ENCODE data around the gene CNNM1. TPM values are rescaled to one million over a fixed set of nuclear protein-coding genes. Genes with fewer than 3 reads are reported as not detected.
A peak's percentile ranks its signal among the peaks of the same experiment; 100 is the strongest.

Gene CNNM1
- total and polyA plus RNA-seq, 2 experiments from 2014 or later = 1.1 to 2.1 TPM

GRCh38 chr10:99433378-99434020 lies 104.3 kb downstream of the CNNM1 start:
- H3K9me3 ChIP-seq (ENCODE audit: low read depth) = no peaks in the 10 kb centered on the region
- 35 to 76% methylated on average over 1 of the region's 1 CpG for WGBS, 2 experiments (ENCODE audit: low coverage in 1 of 2, low lambda C conversion rate in 2 of 2, missing lambda C conversion rate in 2 of 2)
- no peaks in the 10 kb centered on the region for H3K27me3 ChIP-seq (replicated peaks; ENCODE audit: insufficient read depth)
- peaks cover 49% of the 10 kb centered on the region for H3K79me2 ChIP-seq (ENCODE audit: insufficient read depth)
- H3K36me3 ChIP-seq (ENCODE audit: low read depth) = no peaks in the 10 kb centered on the region
- TF ChIP-seq EZH2 (IDR thresholded peaks at IDR 0.05; ENCODE audit: insufficient read depth, poor library complexity, severe bottlenecking) (no peak), EZH2phosphoT487 (IDR thresholded peaks at IDR 0.05; ENCODE audit: insufficient read depth, low read depth) (no peak)
- no peaks in the 10 kb centered on the region for H3K9me2 ChIP-seq (ENCODE audit: insufficient read depth)
- no peak overlapping the region for H3K27ac ChIP-seq
- peak; percentile 32 for DNase-seq
- peaks cover 3% of the 10 kb centered on the region; the same call in 1 of the 2 replicates for H3K4me1 ChIP-seq (ENCODE audit: insufficient read depth)
- H3F3A ChIP-seq (ENCODE audit: insufficient read depth) = no peaks in the 10 kb centered on the region
- H3K4me3 ChIP-seq = no peak overlapping the region
- in situ Hi-C loops (cut with MboI) = loop anchor here (10.0 kb wide), 2 partner anchors 181 to 281 kb away; no protein-coding TSS in a partner anchor
- no peak overlapping the region for H3K4me2 ChIP-seq (ENCODE audit: unreplicated experiment)
- H3K9ac ChIP-seq = no peak overlapping the region
- H2AFZ ChIP-seq = no peak overlapping the region
- no peaks in the 10 kb centered on the region for H4K20me1 ChIP-seq (ENCODE audit: insufficient read depth)

- Histone ChIP-seq H3K9me3 (ENCODE audit: low read depth) (no peaks in the 10 kb centered on the region), H3K27me3 (replicated peaks; ENCODE audit: insufficient read depth) (no peaks in the 10 kb centered on the region), H3K9ac (no peak overlapping the region), H3K36me3 (ENCODE audit: low read depth) (no peaks in the 10 kb centered on the region), H3K4me1 (ENCODE audit: insufficient read depth) (no peaks in the 10 kb centered on the region; the same call in 1 of the 2 replicates), H3K4me2 (ENCODE audit: unreplicated experiment) (no peak overlapping the region), H4K20me1 (ENCODE audit: insufficient read depth) (no peaks in the 10 kb centered on the region), H3K79me2 (ENCODE audit: insufficient read depth) (peaks cover 29% of the 10 kb centered on the region), H3F3A (ENCODE audit: insufficient read depth) (no peaks in the 10 kb centered on the region), H2AFZ (no peak overlapping the region), H3K9me2 (ENCODE audit: insufficient read depth) (no peaks in the 10 kb centered on the region), H3K4me3 (no peak overlapping the region), H3K27ac (no peak overlapping the region)
- peak; percentile 66 for DNase-seq
- TF ChIP-seq EZH2phosphoT487 (IDR thresholded peaks at IDR 0.05; ENCODE audit: insufficient read depth, low read depth) (no peak), EZH2 (IDR thresholded peaks at IDR 0.05; ENCODE audit: insufficient read depth, poor library complexity, severe bottlenecking) (no peak)
- WGBS, 2 experiments (ENCODE audit: low coverage in 1 of 2, low lambda C conversion rate in 2 of 2, missing lambda C conversion rate in 2 of 2) = 29 to 31% methylated on average over 5 of the region's 5 CpGs
- in situ Hi-C loops (cut with MboI) = loop anchor here (10.0 kb wide), 2 partner anchors 179 to 279 kb away; no protein-coding TSS in a partner anchor
Measured at GRCh38 chr10:99435986-99436638, 107.0 kb downstream of the CNNM1 start.

GRCh38 chr10:99438890-99439289 lies 109.7 kb downstream of the CNNM1 start:
- Histone ChIP-seq H3K4me1 (ENCODE audit: insufficient read depth) (no peaks in the 10 kb centered on the region), H3K9ac (no peak overlapping the region), H3K27me3 (replicated peaks; ENCODE audit: insufficient read depth) (no peaks in the 10 kb centered on the region), H3K9me3 (ENCODE audit: low read depth) (no peaks in the 10 kb centered on the region), H3K9me2 (ENCODE audit: insufficient read depth) (no peaks in the 10 kb centered on the region), H3F3A (ENCODE audit: insufficient read depth) (no peaks in the 10 kb centered on the region), H4K20me1 (ENCODE audit: insufficient read depth) (no peaks in the 10 kb centered on the region), H3K4me2 (ENCODE audit: unreplicated experiment) (no peak overlapping the region), H3K79me2 (ENCODE audit: insufficient read depth) (peaks cover 9% of the 10 kb centered on the region; the same call in 1 of the 2 replicates), H2AFZ (no peak overlapping the region), H3K36me3 (ENCODE audit: low read depth) (no peaks in the 10 kb centered on the region), H3K4me3 (no peak overlapping the region), H3K27ac (no peak overlapping the region)
- 56 to 60% methylated on average over 2 of the region's 2 CpGs for WGBS, 2 experiments (ENCODE audit: low coverage in 1 of 2, low lambda C conversion rate in 2 of 2, missing lambda C conversion rate in 2 of 2)
- DNase-seq = no peak
- no peak for TF ChIP-seq EZH2phosphoT487 (IDR thresholded peaks at IDR 0.05; ENCODE audit: insufficient read depth, low read depth)
- no peak for TF ChIP-seq EZH2 (IDR thresholded peaks at IDR 0.05; ENCODE audit: insufficient read depth, poor library complexity, severe bottlenecking)
- in situ Hi-C loops (cut with MboI) = loop anchor here (10.0 kb wide), 2 partner anchors 176 to 276 kb away; no protein-coding TSS in a partner anchor

- H3K79me2 ChIP-seq (ENCODE audit: insufficient read depth) = no peaks in the 10 kb centered on the region
- no peaks in the 10 kb centered on the region for H3K9me3 ChIP-seq (ENCODE audit: low read depth)
- TF ChIP-seq EZH2phosphoT487 (IDR thresholded peaks at IDR 0.05; ENCODE audit: insufficient read depth, low read depth) (no peak), EZH2 (IDR thresholded peaks at IDR 0.05; ENCODE audit: insufficient read depth, poor library complexity, severe bottlenecking) (no peak)
- no peaks in the 10 kb centered on the region for H3K9me2 ChIP-seq (ENCODE audit: insufficient read depth)
- no peaks in the 10 kb centered on the region for H3F3A ChIP-seq (ENCODE audit: insufficient read depth)
- no peak for DNase-seq
- H3K27ac ChIP-seq = no peak overlapping the region
- no peak overlapping the region for H3K4me2 ChIP-seq (ENCODE audit: unreplicated experiment)
- no peak overlapping the region for H3K9ac ChIP-seq
- 96 to 97% methylated on average over 5 of the region's 5 CpGs for WGBS, 2 experiments (ENCODE audit: low coverage in 1 of 2, low lambda C conversion rate in 2 of 2, missing lambda C conversion rate in 2 of 2)
- no peaks in the 10 kb centered on the region for H4K20me1 ChIP-seq (ENCODE audit: insufficient read depth)
- no peaks in the 10 kb centered on the region for H3K4me1 ChIP-seq (ENCODE audit: insufficient read depth)
- no peak overlapping the region for H2AFZ ChIP-seq
- no peak overlapping the region for H3K4me3 ChIP-seq
- in situ Hi-C loops (cut with MboI) = no loop called here
- H3K36me3 ChIP-seq (ENCODE audit: low read depth) = no peaks in the 10 kb centered on the region
- peaks cover 14% of the 10 kb centered on the region for H3K27me3 ChIP-seq (replicated peaks; ENCODE audit: insufficient read depth)
Measured at GRCh38 chr10:99442394-99442793, 113.2 kb downstream of the CNNM1 start.
